ENCODE results near the gene TCERG1L.

TCERG1L gene

GRCh38 chr10:131215776-131216175 is 95.7 kb downstream of the TCERG1L start:
- Histone ChIP-seq H3K4me1 (ENCODE audit: insufficient read depth, low read length, poor library complexity, severe bottlenecking) (no peaks in the 10 kb centered on the region), H3K9ac (ENCODE audit: low read depth, low read length, poor library complexity, severe bottlenecking) (no peak overlapping the region), H3K9me3 (ENCODE audit: insufficient read depth, low read depth, low read length) (peaks cover 9% of the 10 kb centered on the region; the same call in 1 of the 2 replicates), H3K79me2 (ENCODE audit: insufficient read depth, low read length) (no peaks in the 10 kb centered on the region), H3K9me2 (replicated peaks; ENCODE audit: low read depth, low read length) (no peaks in the 10 kb centered on the region), H3K36me3 (ENCODE audit: insufficient read depth, low read length) (no peaks in the 10 kb centered on the region), H3K27me3 (ENCODE audit: insufficient read depth, low read length, poor library complexity, severe bottlenecking) (no peaks in the 10 kb centered on the region), H3K4me2 (ENCODE audit: low read depth, low read length, poor library complexity, severe bottlenecking) (no peak overlapping the region), H2AFZ (ENCODE audit: low read length) (no peak overlapping the region), H4K20me1 (ENCODE audit: insufficient read depth, low read length, poor library complexity, severe bottlenecking) (no peaks in the 10 kb centered on the region), H3F3A (ENCODE audit: low read depth) (no peaks in the 10 kb centered on the region), H3K4me3 (ENCODE audit: low read length, poor library complexity, severe bottlenecking) (no peak overlapping the region)
- no peak for TF ChIP-seq EZH2phosphoT487 (IDR thresholded peaks at IDR 0.05; ENCODE audit: borderline replicate concordance)
- TF ChIP-seq, protein P1, sequence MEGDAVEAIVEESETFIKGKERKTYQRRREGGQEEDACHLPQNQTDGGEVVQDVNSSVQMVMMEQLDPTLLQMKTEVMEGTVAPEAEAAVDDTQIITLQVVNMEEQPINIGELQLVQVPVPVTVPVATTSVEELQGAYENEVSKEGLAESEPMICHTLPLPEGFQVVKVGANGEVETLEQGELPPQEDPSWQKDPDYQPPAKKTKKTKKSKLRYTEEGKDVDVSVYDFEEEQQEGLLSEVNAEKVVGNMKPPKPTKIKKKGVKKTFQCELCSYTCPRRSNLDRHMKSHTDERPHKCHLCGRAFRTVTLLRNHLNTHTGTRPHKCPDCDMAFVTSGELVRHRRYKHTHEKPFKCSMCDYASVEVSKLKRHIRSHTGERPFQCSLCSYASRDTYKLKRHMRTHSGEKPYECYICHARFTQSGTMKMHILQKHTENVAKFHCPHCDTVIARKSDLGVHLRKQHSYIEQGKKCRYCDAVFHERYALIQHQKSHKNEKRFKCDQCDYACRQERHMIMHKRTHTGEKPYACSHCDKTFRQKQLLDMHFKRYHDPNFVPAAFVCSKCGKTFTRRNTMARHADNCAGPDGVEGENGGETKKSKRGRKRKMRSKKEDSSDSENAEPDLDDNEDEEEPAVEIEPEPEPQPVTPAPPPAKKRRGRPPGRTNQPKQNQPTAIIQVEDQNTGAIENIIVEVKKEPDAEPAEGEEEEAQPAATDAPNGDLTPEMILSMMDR (conservative IDR thresholded peaks at IDR 0.05; ENCODE audit: low read length), result no peak

GRCh38 chr10:131214521-131215244 is 96.8 kb downstream of the TCERG1L start:
- no peaks in the 10 kb centered on the region for H3F3A ChIP-seq (ENCODE audit: low read depth)
- no peak overlapping the region for H3K9ac ChIP-seq (ENCODE audit: low read depth, low read length, poor library complexity, severe bottlenecking)
- no peak overlapping the region for H3K4me3 ChIP-seq (ENCODE audit: low read length, poor library complexity, severe bottlenecking)
- H3K27me3 ChIP-seq (ENCODE audit: insufficient read depth, low read length, poor library complexity, severe bottlenecking), result no peaks in the 10 kb centered on the region
- H3K4me2 ChIP-seq (ENCODE audit: low read depth, low read length, poor library complexity, severe bottlenecking), result no peak overlapping the region
- peaks cover 9% of the 10 kb centered on the region; the same call in 1 of the 2 replicates for H3K9me3 ChIP-seq (ENCODE audit: insufficient read depth, low read depth, low read length)
- H3K36me3 ChIP-seq (ENCODE audit: insufficient read depth, low read length), result no peaks in the 10 kb centered on the region
- H3K4me1 ChIP-seq (ENCODE audit: insufficient read depth, low read length, poor library complexity, severe bottlenecking), result no peaks in the 10 kb centered on the region
- H3K9me2 ChIP-seq (replicated peaks; ENCODE audit: low read depth, low read length), result no peaks in the 10 kb centered on the region
- no peaks in the 10 kb centered on the region for H3K79me2 ChIP-seq (ENCODE audit: insufficient read depth, low read length)
- TF ChIP-seq EZH2phosphoT487 (IDR thresholded peaks at IDR 0.05; ENCODE audit: borderline replicate concordance), result no peak
- TF ChIP-seq, protein P1 (conservative IDR thresholded peaks at IDR 0.05; ENCODE audit: low read length), result no peak
- H4K20me1 ChIP-seq (ENCODE audit: insufficient read depth, low read length, poor library complexity, severe bottlenecking), result no peaks in the 10 kb centered on the region
- H2AFZ ChIP-seq (ENCODE audit: low read length), result no peak overlapping the region

DNA sequence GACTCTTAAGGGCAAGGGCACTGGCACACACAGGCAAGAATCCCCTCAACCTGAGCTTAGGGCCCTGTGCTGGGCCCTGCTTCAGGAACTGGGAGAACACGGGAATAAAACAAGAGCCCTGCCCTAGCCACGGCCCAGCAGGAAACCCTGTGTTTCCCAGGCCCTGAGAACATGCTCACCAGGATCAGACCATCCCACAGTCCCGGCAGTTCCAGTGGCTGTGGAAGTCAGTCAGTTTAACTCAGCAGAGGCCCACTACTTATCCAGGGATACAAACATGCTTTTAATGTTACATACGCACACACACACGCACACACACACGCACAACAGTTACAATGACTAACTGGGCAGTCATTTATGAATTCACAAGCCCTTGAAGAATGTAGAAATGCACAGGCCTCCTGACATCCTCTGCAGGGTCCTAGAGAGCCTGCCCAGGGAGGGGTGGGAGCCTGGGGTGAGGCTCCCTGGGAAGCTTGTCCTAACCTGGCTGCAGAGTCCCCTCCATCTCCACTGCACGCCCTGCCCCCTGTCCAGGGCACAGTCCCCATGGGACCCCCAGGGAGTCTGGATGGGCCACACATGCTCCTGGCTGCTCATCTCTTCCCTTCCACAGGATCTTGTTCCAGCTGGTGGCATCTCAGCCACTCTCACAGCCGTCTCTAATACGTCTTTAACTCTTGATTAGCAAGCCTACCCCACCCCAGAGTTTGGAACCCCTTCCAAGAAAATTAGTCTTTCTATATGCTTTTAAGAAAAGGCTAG is 97.6 kb downstream of the TCERG1L start:
- Histone ChIP-seq H3K79me2 (ENCODE audit: insufficient read depth, low read length) (no peaks in the 10 kb centered on the region), H3K4me2 (ENCODE audit: low read depth, low read length, poor library complexity, severe bottlenecking) (no peak overlapping the region), H3K9me2 (replicated peaks; ENCODE audit: low read depth, low read length) (no peaks in the 10 kb centered on the region), H3K9ac (ENCODE audit: low read depth, low read length, poor library complexity, severe bottlenecking) (no peak overlapping the region), H3F3A (ENCODE audit: low read depth) (no peaks in the 10 kb centered on the region), H3K9me3 (ENCODE audit: insufficient read depth, low read depth, low read length) (peaks cover 9% of the 10 kb centered on the region; the same call in 1 of the 2 replicates), H3K36me3 (ENCODE audit: insufficient read depth, low read length) (no peaks in the 10 kb centered on the region), H3K27me3 (ENCODE audit: insufficient read depth, low read length, poor library complexity, severe bottlenecking) (no peaks in the 10 kb centered on the region), H3K4me1 (ENCODE audit: insufficient read depth, low read length, poor library complexity, severe bottlenecking) (no peaks in the 10 kb centered on the region), H2AFZ (ENCODE audit: low read length) (no peak overlapping the region), H4K20me1 (ENCODE audit: insufficient read depth, low read length, poor library complexity, severe bottlenecking) (no peaks in the 10 kb centered on the region), H3K4me3 (ENCODE audit: low read length, poor library complexity, severe bottlenecking) (no peak overlapping the region)
- no peak for TF ChIP-seq EZH2phosphoT487 (IDR thresholded peaks at IDR 0.05; ENCODE audit: borderline replicate concordance)
- TF ChIP-seq, protein P1 (conservative IDR thresholded peaks at IDR 0.05; ENCODE audit: low read length), result no peak
